ENCODE results near the gene HLA-DQB1.
"Not testable (repeated sequence)": the region's sequence is repeated elsewhere in the genome, so short reads cannot be mapped to it uniquely, and the experiment has no call there.

The HLA-DQB1 gene

DNA sequence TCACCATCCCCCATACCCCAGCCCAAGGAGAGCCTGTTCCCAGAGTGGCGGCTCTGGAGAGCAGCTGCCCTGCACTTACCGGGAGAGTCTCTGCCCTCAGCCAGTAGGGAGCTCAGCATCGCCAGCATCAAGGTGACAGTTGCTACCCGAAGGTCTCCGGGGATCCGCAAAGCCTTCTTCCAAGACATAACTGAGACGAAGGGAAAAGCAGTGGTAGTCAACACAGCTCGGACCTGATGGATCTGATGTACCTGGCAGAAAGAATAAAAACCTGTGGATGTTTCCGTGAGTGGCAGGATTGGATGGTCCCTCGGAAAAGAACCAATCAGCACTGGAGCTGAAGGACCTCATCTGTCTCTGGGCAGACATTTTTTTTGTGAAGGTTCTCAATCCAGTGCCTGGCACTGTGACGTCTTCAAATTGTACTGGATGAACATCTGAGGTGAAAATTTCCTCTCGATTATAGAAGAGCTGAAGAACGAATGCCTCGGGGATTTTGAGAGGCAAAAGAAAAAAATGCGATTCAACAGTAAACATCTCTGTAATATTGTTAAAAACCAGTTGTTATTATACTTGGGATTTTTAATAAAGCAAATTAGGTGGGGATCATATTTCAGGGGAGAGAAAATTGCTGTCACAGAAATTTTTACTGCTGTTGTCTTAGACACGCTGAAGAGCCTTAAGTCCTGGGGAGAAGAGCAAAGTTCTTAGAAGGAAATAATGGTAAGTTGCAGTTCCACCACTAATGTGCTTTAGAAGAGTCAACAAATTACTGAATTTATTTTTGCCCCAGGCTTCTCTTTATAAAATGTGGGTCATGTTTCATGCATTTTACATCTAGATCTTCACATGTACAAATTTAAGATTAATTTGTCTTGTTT, at the start of gene HLA-DQB1:
TSS of gene HLA-DQB1 (minus strand) at position 238 of the 881 bp plus-strand sequence. CDS start at position 188, 50 bp downstream.
- peak; percentile 53 for DNase-seq

DNA sequence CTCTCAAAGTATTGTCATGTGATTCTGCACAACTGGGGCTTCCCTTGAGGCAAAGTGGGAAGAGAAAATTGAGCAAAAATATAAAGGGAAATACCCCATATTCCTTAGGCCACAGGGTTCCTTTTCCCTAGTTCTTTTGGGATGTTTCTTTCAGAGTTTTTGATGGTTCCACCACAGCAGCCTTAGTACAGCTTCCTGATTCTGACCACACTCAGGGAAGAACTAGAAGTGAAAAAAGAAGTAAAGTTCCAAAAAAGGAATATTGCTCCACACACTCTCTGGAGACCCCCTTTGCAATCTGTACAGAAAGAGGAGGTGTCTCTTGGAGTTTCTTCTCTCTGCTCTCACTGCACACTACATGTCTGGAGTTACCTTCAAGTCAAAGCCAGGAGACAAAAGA, 46.8 kb upstream of the HLA-DQB1 start:
- DNase-seq: no peak

DNA sequence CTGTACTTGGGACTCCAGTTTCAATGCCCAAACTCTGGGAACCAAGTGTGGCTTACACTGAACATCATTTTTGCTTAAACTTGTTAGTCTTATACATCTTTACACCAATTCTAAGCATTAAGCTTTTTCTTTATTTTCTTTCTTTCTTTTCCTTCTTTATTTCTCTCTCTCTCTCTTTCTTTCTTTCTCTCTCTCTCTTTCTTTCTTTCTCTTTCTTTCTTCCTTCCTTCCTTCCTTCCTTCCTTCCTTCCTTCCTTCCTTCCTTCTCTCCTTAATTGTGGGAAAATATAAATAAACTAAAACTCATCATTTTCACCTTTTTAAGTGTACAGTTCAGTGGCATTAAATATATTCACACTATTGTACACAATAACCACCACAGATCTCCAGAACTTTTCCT, 43.2 kb upstream of the HLA-DQB1 start:
- no peak for DNase-seq

DNA sequence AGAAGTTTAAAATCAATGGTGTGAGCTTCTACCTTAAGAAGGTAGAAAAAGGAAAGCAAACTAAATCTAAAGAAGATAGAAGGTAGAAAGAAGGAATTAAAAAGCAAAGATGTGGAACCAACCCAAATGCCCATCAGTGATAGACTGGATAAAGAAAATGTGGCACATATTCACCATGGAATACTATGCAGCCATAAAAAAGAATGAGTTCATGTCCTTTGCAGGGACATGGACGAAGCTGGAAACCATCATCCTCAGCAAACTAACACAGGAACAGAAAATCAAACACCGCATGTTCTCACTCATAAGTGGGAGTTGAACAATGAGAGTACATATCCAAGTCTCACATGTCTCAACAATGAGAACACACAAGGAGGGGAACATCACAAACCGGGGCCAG, 38.7 kb upstream of the HLA-DQB1 start:
- DNase-seq: not testable (repeated sequence)

DNA sequence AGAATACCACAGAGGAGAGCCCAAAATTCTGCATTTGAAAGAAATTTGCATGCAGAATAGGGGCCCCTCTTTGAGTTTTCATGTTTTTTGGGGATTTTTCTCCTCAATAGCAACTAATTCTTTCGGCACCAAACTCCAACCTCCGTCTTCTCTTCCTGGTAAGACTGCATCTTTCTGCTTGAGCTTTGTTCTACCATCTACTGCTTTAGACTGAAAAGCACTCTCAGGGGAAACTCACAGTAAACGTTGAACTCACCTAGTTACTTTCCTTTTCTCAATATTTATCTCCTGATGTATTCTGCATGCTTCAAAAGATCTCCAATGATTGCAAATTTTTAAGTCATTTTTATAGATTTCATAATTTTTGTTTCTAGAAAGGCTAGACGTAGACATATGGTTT, 36.9 kb upstream of the HLA-DQB1 start:
- DNase-seq: no peak

DNA sequence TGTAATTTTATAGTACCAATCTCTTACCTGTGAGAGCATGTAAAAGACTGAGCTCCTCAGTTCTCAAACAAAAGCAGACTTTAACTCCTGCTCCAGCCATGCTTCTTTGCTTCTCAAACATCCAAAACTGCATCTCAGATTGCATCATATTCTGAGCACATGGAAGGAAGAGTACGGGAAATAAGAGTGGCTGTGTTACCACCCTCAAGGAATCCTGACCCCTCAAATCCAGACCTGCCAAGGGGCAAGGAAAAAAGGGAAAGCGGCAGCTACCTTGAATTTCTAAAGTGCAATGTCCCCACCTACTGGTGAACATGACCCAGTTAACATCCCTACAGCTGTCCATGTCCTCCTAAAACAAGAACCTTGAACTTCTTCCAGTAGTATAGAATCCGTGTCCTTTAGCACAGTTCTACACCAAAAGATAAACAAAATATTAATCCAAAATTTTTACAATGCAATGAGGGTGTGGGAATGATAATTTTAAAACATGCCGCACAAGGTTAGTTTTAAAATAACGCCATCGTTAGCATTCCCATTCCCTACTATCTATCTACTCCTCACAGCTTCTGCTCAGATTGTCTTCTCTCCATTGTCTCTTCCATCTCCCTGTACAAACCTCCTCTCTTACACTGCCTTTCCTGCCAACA, 34.1 kb upstream of the HLA-DQB1 start:
- DNase-seq: peak; percentile 34

DNA sequence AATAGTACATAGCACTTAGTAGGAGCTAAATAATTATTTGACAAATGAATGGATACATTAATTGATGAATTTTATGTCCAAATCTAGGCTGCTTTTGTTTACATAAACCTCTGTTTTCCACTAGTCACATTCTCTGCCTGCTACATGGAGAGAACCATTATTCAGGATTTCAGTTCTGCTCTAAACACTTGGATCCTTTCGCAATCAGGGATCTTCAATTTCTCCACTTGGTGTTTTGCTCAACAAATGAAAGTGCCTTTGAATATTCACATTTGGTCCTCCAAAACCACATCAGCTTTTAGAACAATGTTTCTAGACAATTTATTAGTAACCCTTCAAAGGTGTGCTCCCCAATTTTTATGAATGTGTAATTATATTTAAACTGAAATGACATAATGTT, 30.6 kb upstream of the HLA-DQB1 start:
- no peak for DNase-seq

DNA sequence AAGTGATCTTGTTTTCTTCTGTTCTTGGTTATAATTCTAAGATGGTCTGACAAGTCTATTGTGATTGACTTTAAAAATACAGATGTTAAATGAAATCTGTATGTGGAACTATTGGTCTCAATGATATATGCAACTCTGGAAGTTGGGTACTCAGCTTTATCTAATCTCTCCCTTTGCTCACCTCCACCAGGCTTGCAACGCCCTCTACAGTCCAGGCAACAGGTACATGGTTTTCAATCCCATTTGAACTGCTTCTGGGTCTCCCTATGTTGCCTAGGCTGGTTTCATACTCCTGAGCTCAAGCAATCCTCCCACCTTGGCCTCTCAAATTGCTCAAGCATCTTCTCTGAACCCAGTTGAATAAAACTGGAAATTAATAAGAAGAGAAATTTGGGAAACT, 25.6 kb upstream of the HLA-DQB1 start:
- peak; percentile 73 for DNase-seq

DNA sequence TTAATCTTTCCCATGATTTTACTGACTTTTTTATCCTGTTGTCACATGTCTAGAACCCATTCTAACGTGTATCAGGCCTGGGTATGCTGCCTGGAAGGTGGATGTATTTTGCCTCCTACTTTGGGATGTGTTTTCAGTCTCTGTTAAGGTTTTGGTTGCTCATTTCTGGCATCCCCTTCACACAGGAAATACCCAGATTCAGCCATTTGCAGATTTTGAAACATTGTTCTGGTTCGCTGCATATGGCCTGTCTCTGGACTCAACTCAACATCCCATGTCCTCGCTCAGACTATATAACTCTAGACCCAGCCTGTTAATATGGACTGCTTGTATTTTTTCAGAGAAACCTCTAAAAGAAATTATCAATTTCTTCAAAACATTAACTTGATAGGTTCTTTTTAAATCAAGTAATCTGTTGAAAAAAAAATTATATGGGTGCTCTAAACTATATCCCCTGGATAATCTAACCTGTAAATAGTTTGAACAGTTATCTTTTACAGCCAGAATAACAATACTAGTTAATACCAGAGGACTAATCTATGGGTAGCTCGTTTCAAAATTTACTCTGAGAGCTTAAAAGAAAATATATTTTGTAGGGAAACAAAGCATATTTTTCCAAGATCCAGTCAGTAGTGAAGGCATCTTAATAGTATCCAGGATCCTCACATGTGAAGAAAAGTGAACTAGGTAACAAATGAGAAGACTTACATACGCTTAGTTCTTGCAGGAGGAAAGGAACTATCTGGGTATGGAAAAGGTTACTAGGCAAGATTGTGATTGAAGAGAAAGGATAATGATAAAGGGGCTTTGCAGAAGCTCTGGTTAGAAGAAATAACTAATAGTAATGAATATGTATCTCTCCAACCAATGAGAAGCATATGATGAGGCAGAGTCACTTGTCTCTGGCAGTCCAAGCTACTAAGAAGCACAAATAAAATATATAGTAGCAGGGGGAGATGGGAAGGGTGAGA, 23.4 kb upstream of the HLA-DQB1 start:
- DNase-seq: no peak

DNA sequence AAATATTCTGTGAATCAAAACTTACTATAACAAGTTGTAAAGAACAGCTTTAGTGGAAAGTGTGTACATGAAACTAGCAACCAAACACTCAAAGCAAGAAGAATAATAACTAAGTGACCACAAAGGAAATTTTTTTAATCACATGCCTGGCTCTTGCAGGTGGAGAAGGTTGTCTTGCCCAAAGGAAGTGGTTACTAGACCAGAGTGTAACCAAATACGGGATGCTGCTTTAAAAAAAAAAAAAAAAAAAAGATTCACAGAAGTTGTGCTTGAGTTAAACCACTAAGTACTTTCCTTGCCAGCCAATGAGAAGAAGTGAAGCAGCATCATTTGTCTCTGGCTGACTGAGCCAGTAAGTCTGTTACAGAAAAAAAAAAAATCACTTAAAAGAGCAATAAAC, 19.1 kb upstream of the HLA-DQB1 start:
- peak; percentile 30 for DNase-seq

DNA sequence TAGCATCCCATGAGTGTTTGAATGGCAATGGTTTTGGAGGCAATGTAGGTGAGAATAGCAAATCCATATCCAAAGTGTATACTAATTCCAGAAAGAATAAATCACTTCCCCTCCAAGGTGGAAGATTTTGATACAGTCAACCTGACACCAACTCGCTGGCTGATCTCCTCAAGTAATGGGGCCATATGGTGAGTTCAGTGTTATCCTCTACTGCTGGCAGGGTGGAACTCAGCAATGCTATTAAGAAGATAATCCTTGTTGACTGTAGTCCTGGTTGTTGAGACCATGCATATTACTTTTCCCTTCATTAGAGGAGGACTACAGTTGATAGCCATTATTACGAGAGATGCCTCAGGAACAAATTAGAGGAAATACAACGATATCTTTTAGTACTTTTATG, 17.8 kb upstream of the HLA-DQB1 start:
- no peak for DNase-seq

DNA sequence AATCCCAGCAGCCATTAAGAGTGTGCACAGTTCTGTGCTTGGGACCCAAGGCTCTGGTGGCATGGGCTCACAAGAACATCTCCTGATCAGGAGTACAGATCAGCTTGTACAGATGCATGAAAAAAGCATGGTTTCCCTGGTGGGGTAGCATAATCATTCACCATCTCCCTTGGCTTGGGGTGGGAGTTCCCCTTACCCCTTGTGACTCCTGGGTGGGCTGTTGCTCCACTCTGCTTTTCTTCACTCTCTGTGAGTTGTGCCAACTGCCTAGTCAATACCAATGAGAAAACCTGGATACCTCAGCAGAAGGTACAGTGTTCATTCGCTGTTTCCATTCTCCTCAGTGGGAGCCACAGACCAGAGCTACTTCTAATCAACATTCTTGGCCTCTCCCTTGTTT, 13.6 kb upstream of the HLA-DQB1 start:
- DNase-seq: no peak

DNA sequence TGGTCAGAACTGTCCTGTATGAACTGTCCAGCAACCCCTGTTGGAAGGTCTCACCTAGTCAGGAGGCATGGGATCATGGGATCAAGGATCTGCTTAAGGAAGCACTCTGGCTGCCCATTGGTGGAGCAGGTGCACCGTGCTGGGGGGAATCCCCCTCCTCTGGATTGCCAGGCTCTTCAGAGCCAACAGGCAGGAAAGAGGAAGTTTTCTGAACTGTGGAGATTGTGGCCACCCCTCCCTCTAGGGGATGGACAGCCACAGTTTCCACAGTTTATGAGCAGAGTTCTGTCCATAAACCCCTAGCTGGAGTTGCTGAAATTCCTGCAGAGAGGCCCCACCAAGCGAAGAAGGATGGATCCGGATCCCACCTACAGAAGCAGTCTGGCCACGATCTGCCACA, 13.0 kb upstream of the HLA-DQB1 start:
- DNase-seq: no peak

DNA sequence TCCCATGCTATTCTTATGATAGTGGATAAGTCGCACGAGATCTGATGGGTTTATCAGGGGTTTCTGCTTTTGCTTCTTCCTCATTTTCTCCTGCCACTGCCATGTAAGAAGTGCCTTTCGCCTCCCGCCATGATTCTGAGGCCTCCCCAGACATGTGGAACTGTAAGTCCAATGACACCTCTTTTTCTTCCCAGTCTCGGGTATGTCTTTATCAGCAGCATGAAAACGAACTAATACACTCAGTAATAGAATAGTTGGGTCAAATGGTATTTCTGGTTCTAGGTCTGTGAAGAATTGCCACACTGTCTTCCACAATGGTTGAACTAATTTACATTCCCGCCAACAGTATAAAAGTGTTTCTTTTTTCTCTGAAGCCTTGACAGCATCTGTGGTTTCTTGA, 7.7 kb upstream of the HLA-DQB1 start:
- not testable (repeated sequence) for DNase-seq

DNA sequence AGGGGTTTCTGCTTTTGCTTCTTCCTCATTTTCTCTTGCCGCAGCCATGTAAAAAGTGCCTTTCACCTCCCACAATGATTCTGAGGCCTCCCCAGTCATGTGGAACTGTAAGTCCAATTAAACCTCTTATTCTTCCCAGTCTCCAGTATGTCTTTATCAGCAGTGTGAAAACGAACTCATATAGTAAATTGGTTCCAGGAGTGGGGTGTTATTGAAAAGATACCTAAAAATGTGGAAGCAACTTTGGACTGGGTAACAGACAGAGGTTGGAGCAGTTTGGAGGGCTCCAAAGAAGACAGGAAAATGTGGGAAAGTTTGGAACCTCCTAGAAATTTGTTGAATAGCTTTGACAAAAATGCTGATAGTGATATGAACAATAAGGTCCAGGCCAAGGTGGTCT, 5.5 kb upstream of the HLA-DQB1 start:
- DNase-seq: not testable (repeated sequence)

DNA sequence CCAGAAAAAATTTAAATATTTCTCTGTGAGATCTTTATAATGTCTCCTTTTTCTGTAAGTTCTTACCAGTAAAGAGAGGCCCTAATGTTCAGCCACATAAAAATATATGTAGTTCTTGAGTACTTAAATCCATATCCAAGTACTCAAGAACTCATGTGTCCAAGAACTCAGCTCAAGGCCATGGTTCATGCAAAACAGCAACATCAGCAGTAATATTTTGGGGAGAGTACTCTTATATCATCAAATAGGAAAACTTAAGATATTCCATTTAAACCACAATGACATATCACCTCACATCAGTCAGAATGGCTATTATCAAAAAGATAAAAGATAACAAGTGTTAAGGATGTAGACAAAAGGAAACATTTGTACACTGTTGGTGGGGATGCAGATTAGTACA, 3.4 kb upstream of the HLA-DQB1 start:
- no peak for DNase-seq

DNA sequence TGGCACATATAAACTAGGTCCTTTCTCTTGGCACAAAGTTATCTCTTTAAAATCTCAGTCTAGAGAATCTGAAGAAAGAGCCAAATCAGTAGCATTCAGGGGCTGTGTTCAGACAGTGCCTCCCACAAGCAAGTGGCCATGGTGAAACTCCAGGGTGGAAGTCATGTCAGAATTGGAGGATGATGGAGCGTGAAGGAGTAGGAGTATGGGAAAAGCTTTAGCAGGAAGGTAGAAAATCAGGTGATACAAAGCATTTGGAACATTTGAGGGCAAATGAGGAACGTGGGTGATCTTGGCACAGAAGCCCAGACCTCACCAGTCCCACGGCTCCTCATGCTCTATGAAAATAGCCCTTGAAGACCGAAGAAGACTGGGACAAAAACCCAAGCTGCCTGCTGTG, 2.8 kb upstream of the HLA-DQB1 start:
- DNase-seq: no peak

DNA sequence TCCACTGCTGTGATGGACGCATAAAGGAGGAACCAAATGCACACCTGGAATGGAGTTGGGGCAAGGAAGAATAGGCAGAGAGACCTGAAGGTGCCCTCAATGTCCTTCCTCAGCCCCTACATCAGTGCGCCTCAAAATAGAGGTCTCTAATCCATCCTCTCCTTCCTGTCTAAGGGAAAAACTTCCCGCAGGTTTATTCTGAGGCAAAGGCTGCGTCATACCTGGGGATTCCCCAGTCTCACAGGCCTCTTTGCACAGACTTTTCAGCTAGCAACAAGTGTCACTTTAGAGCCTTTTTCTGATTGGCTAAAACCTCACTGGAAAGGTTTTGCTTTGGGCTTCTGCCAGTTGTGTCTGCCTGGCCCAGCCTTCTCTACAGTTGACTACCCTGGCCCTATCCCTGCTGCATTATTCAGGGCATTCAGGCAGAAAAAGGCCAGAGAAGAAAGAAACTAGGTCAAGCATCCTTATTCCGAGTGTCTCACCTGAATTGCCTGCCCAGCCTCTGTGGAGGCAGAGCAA, 1.8 kb upstream of the HLA-DQB1 start:
- DNase-seq: peak; percentile 13

DNA sequence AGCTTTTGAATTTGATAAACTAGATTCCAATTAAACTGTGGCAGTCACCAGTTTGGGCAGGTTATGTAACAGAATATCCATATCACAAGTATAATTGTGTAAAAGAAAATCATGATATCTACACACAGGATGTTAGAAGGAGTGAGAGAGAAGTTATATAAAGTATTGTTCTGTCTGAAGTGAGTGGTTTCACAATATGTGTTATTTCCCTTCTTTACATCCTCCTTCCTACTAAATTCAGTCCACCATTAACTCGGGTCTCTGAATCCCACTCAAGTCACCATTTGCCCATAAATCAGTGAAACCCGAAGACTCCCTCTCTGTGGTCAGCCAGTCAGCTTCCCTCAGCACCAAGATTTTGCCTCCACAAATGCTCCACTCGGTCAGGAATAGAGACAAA, 796 bp downstream of the HLA-DQB1 start:
- no peak for DNase-seq

DNA sequence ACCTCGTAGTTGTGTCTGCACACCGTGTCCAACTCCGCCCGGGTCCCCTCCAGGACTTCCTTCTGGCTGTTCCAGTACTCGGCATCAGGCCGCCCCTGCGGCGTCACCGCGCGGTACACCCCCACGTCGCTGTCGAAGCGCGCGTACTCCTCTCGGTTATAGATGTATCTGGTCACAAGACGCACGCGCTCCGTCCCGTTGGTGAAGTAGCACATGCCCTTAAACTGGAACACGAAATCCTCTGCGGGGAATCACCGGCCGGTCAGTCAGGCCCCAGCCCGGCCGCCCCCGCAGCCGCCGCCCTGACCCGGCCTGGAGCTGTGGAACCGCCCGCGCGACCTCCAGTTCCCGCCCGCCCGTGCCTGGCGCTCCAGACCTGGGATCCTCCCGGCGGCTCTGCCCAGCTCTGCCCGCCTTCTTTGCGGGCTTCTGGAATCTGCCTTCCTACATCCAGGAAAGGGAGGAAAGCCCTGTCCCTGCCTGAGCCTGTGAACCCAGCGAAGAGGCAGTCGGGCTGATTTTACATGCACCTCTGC, 1.6 kb downstream of the HLA-DQB1 start:
- DNase-seq: peak; percentile 27

DNA sequence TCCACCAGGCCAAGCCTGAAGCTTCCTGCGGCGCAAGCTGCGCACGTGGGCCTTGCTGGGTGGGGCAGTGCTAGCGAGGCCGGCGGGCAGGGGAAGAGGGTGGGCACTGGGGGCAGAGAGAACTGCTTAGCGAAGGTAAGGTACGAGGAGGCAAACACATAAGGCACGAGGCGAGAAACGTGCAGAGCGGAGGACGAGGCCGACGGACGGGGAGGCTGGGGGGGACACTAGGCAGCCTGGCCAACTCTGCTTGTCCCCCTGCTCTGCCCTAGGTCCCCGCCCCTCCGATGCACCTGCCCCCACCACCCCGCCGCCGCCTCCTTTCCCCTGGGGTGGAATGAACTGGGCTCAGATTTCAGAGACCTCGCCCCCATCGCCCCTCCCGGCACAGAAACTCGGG, 2.1 kb downstream of the HLA-DQB1 start:
- DNase-seq: peak; percentile 6

DNA sequence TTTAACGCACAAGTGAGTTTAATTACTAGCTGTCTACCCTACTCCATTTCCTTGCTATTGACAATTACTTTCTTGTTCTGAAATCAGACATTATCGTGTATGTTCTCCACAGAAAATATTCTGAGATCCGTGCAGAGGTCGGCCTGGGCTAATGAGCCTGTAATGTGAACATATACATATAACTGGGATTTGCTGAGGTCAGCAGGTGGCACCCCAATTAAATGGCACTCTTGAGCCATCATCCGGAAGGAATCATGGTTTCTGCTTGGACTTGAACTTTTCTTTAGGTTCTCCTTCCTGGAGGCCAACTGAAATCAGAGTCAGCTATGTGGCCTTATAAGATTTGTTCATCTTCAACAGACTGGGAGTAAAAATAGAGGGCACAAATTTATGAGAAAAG, 3.6 kb downstream of the HLA-DQB1 start:
- DNase-seq: no peak

DNA sequence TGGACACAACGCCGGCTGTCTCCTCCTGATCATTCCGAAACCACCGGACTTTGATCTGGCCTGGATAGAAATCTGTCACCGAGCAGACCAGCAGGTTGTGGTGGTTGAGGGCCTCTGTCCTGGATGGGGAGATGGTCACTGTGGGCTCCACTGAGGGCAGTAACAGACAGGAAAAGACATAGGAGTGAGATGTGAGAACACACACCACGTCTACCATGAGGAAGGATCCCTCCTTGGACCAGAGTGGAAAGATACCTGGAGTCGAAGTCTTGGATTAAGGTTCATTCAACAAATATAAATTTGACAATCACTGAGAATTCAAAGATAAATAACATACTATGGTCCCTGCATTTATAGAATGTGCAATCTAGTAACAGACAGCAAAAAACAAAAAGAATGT, 4.4 kb downstream of the HLA-DQB1 start:
- no peak for DNase-seq
